KMS-11 (cell line): ENCODE data around the gene GREM1.

Source experiments
- H2AFZ ChIP-seq: fragments of 200-600 bp; sonication (generic); 2 replicates; pipeline ENCODE4 v1.6.1; 2016; ENCODE audit warnings: antibody characterized with exemption, mixed run types, low read depth
- H3K27ac ChIP-seq: fragments of 200-600 bp; sonication (generic); 2 replicates; pipeline ENCODE4 v1.6.1; 2016; ENCODE audit warnings: mild to moderate bottlenecking, mixed run types
- H3K27me3 ChIP-seq: fragments of 200-600 bp; sonication (generic); 2 replicates; pipeline ENCODE4 v1.6.1; 2017; ENCODE audit warnings: mild to moderate bottlenecking, low read depth, mixed run types, moderate library complexity; ENCODE audit not compliant: insufficient read depth
- H3K36me3 ChIP-seq: fragments of 200-600 bp; sonication (generic); 2 replicates; pipeline ENCODE4 v1.6.1; 2017; ENCODE audit warnings: mild to moderate bottlenecking, mixed run types; ENCODE audit not compliant: insufficient read depth
- H3K4me1 ChIP-seq: fragments of 200-600 bp; sonication (generic); 2 replicates; pipeline ENCODE4 v1.6.1; 2016; ENCODE audit warnings: mild to moderate bottlenecking, low read depth, mixed run types; ENCODE audit not compliant: poor library complexity, severe bottlenecking
- H3K4me2 ChIP-seq: fragments of 200-600 bp; sonication (generic); 2 replicates; pipeline ENCODE4 v1.7.0; 2016; ENCODE audit warnings: mild to moderate bottlenecking, mixed run types
- H3K4me3 ChIP-seq: fragments of 200-600 bp; sonication (generic); IDR thresholded peaks from 2 replicates; pipeline ENCODE4 v1.6.1; 2017; ENCODE audit warnings: low read depth, low read length, mixed read lengths; ENCODE audit not compliant: insufficient read depth
- H3K79me2 ChIP-seq: fragments of 200-600 bp; sonication (generic); 2 replicates; pipeline ENCODE4 v1.6.1; 2016; ENCODE audit warnings: low read depth, mixed run types; ENCODE audit not compliant: insufficient read depth
- H3K9ac ChIP-seq: fragments of 200-600 bp; sonication (generic); 2 replicates; pipeline ENCODE4 v1.6.1; 2016; ENCODE audit warnings: mild to moderate bottlenecking, mixed run types
- H4K20me1 ChIP-seq: fragments of 200-600 bp; sonication (generic); 2 replicates; pipeline ENCODE4 v1.6.1; 2016; ENCODE audit warnings: mild to moderate bottlenecking, mixed run types; ENCODE audit not compliant: insufficient read depth
- TF ChIP-seq, protein P1 (sequence below): fragments of 200-600 bp; sonication (generic); conservative IDR thresholded peaks from 2 replicates; pipeline ENCODE4 v1.6.1; 2017; ENCODE audit warnings: low read depth, mild to moderate bottlenecking, antibody characterized with exemption, low read length, moderate library complexity, mixed read lengths

Gene GREM1

DNA sequence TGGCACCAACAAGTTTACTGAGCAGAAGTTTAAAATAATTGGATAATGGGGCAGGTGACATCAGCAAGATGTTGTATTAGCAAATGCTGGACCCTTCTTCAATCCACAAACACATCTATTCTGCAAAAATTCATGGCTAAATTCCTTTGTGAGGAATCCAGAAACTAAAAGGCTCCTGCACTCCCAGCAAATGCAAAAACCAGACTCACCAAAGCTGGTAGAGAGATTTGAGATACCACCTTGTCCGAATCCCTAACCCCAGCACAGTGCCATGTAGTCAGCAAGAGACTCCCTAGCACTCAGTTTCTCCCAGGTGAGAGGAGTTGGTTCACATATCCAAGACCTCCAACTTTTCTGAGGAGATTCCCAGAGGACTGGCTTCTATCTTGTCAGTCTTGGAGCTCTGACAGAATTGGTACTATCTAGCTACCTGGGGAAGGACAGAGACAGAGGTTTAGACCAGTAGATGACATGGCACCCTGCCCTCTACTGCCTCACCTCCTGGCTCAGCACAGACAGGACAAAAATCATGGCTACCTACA lies 21.8 kb downstream of the GREM1 start:
- H3K9ac ChIP-seq = no peak overlapping the region
- no peak overlapping the region for H2AFZ ChIP-seq
- H3K4me3 ChIP-seq = no peak overlapping the region
- no peaks in the 10 kb centered on the region for H3K36me3 ChIP-seq
- H4K20me1 ChIP-seq = no peaks in the 10 kb centered on the region
- no peak overlapping the region for H3K27ac ChIP-seq
- TF ChIP-seq, protein P1, sequence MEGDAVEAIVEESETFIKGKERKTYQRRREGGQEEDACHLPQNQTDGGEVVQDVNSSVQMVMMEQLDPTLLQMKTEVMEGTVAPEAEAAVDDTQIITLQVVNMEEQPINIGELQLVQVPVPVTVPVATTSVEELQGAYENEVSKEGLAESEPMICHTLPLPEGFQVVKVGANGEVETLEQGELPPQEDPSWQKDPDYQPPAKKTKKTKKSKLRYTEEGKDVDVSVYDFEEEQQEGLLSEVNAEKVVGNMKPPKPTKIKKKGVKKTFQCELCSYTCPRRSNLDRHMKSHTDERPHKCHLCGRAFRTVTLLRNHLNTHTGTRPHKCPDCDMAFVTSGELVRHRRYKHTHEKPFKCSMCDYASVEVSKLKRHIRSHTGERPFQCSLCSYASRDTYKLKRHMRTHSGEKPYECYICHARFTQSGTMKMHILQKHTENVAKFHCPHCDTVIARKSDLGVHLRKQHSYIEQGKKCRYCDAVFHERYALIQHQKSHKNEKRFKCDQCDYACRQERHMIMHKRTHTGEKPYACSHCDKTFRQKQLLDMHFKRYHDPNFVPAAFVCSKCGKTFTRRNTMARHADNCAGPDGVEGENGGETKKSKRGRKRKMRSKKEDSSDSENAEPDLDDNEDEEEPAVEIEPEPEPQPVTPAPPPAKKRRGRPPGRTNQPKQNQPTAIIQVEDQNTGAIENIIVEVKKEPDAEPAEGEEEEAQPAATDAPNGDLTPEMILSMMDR = no peak
- H3K79me2 ChIP-seq = no peaks in the 10 kb centered on the region
- no peak overlapping the region for H3K4me2 ChIP-seq
- no peaks in the 10 kb centered on the region for H3K27me3 ChIP-seq
- peaks cover 24% of the 10 kb centered on the region for H3K4me1 ChIP-seq

DNA sequence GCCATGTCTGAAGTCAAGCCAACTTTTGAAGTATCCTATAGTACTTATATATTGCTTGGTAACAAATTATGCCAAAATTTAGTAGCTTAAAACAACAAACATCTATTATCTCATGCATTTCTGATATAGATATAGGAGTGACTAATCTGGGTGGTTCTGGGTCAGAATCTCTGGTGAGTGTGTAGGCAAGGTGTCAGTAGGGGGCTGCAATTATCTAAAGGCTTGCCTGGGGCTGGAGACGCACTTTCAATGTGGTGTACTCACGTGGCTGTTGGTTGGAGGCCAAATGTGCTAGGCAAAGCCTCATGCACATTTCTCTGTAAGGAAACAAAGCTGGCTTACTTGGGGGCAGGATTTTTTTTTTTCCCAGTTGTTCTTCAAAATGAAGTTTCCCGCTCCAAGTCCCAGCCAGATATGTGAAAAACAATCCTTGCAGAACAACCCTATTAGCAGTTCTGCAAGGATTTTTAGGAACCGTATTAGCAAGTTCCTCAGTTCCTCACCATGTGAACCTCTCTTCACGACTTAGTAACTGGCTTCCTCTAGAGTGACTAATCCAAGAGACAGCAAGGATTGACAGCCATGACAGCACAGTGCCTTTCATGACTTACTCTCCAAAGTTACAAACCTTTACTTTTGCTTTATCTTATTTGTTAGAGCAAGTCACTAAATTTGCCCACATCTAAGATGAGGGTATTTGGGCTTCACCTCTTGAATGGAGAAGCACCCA lies 25.8 kb downstream of the GREM1 start:
- Histone ChIP-seq H3K4me2 (peak overlapping the region; percentile 50; the same call in 1 of the 2 replicates), H3K36me3 (no peaks in the 10 kb centered on the region), H3K27ac (peak overlapping the region; percentile 52; the same call in 1 of the 2 replicates), H3K4me1 (peaks cover 48% of the 10 kb centered on the region), H3K9ac (no peak overlapping the region), H3K79me2 (no peaks in the 10 kb centered on the region), H2AFZ (peak overlapping the region; percentile 3; the same call in 1 of the 2 replicates), H3K27me3 (no peaks in the 10 kb centered on the region), H3K4me3 (no peak overlapping the region), H4K20me1 (no peaks in the 10 kb centered on the region)
- TF ChIP-seq, protein P1 = no peak

DNA sequence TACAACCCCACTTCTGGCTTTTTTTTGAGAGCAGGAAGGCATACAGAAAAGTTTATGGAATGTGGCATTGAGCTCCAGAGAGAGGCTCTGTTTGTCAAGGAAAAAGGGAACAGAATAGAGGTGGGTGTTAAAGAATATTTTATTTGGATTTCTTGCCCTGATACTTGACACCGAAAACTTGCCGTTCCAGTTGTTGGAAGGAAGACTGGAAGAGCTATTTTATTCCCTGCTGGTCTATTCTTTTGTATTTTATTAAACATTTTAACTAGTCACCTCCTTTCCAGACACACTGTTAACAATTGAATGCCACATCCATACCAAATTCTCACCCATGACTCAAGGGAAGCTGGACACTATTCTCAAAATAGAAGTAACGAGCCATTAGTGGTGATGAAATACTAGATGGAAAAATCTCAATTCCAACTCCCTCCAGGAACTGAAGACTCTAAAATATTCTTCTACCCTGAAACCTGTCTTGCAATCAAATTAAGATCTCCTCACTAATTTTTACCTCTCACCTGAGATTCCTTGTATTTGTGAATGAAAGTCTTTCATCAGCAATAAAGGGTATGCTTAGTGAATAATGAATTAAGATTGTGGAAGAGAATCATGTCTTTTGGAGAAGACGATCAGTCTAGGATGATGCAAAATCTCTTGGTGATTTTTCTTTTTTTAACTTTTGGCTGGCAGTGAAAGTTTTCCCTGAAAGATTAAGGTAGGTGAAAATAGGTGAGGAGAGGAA lies 28.5 kb downstream of the GREM1 start:
- H3K79me2 ChIP-seq = no peaks in the 10 kb centered on the region
- peaks cover 49% of the 10 kb centered on the region for H3K4me1 ChIP-seq
- H4K20me1 ChIP-seq = no peaks in the 10 kb centered on the region
- no peaks in the 10 kb centered on the region for H3K36me3 ChIP-seq
- no peak overlapping the region for H3K4me3 ChIP-seq
- no peak overlapping the region for H3K9ac ChIP-seq
- no peaks in the 10 kb centered on the region for H3K27me3 ChIP-seq
- TF ChIP-seq, protein P1 = no peak
- H3K4me2 ChIP-seq = no peak overlapping the region
- H2AFZ ChIP-seq = no peak overlapping the region
- no peak overlapping the region for H3K27ac ChIP-seq

DNA sequence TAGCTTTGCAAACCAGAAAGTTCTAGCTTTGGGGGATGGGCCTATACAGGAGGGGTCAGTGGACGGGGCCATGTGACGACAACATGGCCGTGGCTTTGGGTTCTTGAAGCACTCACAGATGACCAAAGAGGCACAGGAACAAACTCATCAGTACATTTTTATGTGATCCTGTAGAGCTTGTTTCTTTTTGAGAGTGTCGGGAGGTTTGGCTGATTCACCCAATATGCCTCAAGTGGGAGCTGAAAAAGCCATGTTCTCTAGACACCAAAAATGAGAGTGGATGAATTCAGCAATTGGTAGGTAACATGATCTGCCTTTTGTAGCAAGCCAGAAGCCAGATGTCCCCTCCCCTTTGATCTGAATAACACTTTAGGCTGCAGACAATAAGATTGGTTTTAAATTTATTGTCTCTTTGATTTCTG lies 30.1 kb downstream of the GREM1 start:
- H4K20me1 ChIP-seq = no peaks in the 10 kb centered on the region
- no peak overlapping the region for H3K9ac ChIP-seq
- H2AFZ ChIP-seq = peak overlapping the region; percentile 39; the same call in 1 of the 2 replicates
- H3K27me3 ChIP-seq = no peaks in the 10 kb centered on the region
- H3K4me1 ChIP-seq = peaks cover 41% of the 10 kb centered on the region
- H3K4me2 ChIP-seq = peak overlapping the region; percentile 17; the same call in 1 of the 2 replicates
- TF ChIP-seq, protein P1 = no peak
- no peaks in the 10 kb centered on the region for H3K36me3 ChIP-seq
- H3K27ac ChIP-seq = 0 out of 2 replicates have a peak overlapping the region, but pooled peaks have one; percentile 7
- H3K79me2 ChIP-seq = no peaks in the 10 kb centered on the region
- H3K4me3 ChIP-seq = no peak overlapping the region
